GM12801 (cell line): ENCODE data around the gene CCNY.

Experiments
- CTCF ChIP-seq: IDR thresholded peaks from one replicate; pipeline ENCODE4 v1.5.1; 2011; ENCODE audit warnings: control low read depth; ENCODE audit not compliant: insufficient read length; ENCODE audit errors: extremely low read depth

The CCNY gene

GRCh38 chr10:35359873-35360272, 23.6 kb downstream of the CCNY start:
- no peak for TF ChIP-seq CTCF

GRCh38 chr10:35362701-35363350, 26.5 kb downstream of the CCNY start:
- TF ChIP-seq CTCF, result no peak

- no peak for TF ChIP-seq CTCF
Observed at GRCh38 chr10:35363587-35363986, 27.3 kb downstream of the CCNY start.

GRCh38 chr10:35364808-35365207, 28.5 kb downstream of the CCNY start:
- TF ChIP-seq CTCF, result no peak

- TF ChIP-seq CTCF, result no peak
Observed at GRCh38 chr10:35365994-35366393, 29.7 kb downstream of the CCNY start.

GRCh38 chr10:35367107-35367859, 31.0 kb downstream of the CCNY start:
- no peak for TF ChIP-seq CTCF

- TF ChIP-seq CTCF, result no peak
Observed at GRCh38 chr10:35367982-35368381, 31.7 kb downstream of the CCNY start.
